ENCODE measurements around the gene UBE2N. TPM values are rescaled to one million over a fixed set of nuclear protein-coding genes. Genes with fewer than 3 reads are reported as not detected.
"Not testable (repeated sequence)": the region's sequence is repeated elsewhere in the genome, so short reads cannot be mapped to it uniquely, and the experiment has no call there.

The UBE2N gene
- polyA plus RNA-seq, 3 donors, result 20.0 to 78.5 (median 70.6) TPM

DNA sequence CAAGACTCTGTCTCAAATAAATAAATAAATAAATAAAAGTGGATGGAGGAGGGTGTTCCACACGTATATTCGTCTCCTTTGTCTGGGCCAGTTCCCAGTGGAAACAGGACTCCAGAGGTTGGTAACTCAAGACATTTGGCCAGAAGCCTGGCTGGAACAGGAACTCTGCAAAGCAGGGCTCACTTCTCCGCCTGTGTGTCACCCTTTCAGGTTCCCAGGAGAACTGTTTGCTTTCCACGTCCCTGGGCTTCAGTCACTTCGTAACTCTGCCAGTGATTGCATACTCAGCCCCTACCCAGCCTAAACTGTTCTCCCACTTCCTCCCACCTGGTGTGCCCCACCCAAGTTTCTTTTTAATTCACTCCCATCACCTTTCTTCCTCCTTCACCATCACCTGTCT lies 7.0 kb upstream of the UBE2N start:
- WGBS, 3 donors, result 13 to 75% (median 66%) methylated on average over 5 of the region's 5 CpGs
- H3K27ac ChIP-seq (ENCODE audit: low read depth, low read length), result no peak overlapping the region

- H3K27ac ChIP-seq (ENCODE audit: low read depth, low read length), result no peak overlapping the region
- 51 to 68% (median 65%) methylated on average over 4 of the region's 4 CpGs for WGBS, 3 donors
These were observed 6.0 kb upstream of the UBE2N start for GRCh38 chr12:93447555-93448290.

GRCh38 chr12:93443576-93443975 lies 1.8 kb upstream of the UBE2N start:
- H3K27ac ChIP-seq (ENCODE audit: low read depth, low read length), result no peak overlapping the region
- 95 to 99% (median 95%) methylated on average over 4 of the region's 4 CpGs for WGBS, 3 donors

DNA sequence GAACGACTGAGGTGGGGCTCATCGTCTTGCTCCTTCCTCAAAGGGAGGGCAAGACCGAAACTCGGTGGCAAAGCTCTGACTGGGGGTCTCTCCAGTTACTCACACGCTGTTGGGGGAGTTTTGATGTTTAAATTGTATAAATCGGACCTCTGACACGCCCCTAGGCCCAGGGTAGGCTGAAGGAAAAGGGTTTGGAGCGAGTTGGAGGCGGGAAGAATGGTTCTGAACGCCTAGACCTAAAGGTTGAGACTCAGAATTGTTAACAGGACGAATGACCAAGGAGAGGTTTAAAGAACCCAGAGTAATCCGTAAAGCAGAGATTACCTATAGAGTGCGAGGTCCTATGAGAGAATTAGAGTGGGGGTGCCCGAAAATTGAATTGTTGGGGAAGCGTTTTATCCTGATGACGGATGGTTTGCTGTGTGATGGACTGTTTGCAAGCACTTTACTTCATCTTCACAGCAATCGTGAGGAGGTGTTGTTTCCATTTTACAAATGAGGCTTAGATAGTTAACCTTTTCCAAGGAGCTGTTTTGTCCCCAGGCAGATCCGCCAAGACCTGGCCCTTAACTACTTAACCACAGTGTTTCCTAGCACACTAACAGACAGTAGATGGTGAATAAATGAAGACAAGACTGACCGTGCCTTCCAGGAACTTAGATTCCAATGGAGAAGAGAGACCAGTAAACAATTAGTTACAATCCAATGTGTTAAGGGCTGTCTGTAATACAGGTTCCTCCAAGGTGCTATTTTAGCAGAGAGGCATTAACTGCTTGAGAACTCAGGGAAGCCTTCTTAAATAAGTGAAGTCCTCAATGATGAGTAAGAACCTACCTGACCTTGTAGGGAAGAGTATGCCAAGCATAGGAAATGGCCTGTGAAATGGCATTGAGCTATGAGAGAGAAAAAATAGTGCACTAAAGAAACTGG lies 929 bp upstream of the UBE2N start:
- no peak overlapping the region for H3K27ac ChIP-seq (ENCODE audit: low read depth, low read length)
- WGBS, 3 donors, result 2 to 7% (median 6%) methylated on average over 19 of the region's 19 CpGs

- 0% methylated on average over 50 to 55 of the region's 55 CpGs for WGBS, 3 donors
- peak overlapping the region; percentile 96 for H3K27ac ChIP-seq (ENCODE audit: low read depth, low read length)
These were observed 598 bp downstream of the UBE2N start for GRCh38 chr12:93441081-93441616.

GRCh38 chr12:93440043-93440835 lies 1.5 kb downstream of the UBE2N start:
- no peak overlapping the region for H3K27ac ChIP-seq (ENCODE audit: low read depth, low read length)

GRCh38 chr12:93438266-93439050 lies 3.3 kb downstream of the UBE2N start:
- 66 to 76% (median 69%) methylated on average over 3 of the region's 3 CpGs for WGBS, 3 donors
- no peak overlapping the region for H3K27ac ChIP-seq (ENCODE audit: low read depth, low read length)

More at GRCh38 chr12:93440043-93440835, 1.5 kb downstream of the UBE2N start:
- 18 to 24% (median 21%) methylated on average over 12 of the region's 12 CpGs for WGBS, 3 donors

- H3K27ac ChIP-seq (ENCODE audit: low read depth, low read length), result no peak overlapping the region
- 52 to 59% (median 58%) methylated on average over 5 of the region's 5 CpGs for WGBS, 3 donors
These were observed 7.4 kb downstream of the UBE2N start for GRCh38 chr12:93434256-93434865.

DNA sequence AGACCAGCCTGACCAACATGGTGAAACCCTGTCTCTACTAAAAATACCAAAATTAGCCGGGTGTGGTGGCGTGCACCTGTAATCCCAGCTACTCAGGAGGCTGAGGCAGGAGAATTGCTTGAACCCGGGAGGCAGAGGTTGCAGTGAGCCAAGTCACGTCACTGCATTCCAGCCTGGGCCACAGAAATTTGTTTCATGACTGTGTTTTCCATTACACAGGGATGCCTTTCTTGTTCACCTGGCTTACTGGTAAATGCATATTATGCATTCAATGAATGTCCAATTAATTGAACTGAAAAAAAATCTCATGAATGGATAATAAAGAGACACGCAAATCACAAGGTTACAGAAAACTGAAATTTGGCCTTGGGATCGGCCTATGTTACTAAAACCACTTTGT lies 9.7 kb downstream of the UBE2N start:
- 90 to 95% (median 94%) methylated on average over 6 of the region's 6 CpGs for WGBS, 3 donors
- not testable (repeated sequence) for H3K27ac ChIP-seq (ENCODE audit: low read depth, low read length)

DNA sequence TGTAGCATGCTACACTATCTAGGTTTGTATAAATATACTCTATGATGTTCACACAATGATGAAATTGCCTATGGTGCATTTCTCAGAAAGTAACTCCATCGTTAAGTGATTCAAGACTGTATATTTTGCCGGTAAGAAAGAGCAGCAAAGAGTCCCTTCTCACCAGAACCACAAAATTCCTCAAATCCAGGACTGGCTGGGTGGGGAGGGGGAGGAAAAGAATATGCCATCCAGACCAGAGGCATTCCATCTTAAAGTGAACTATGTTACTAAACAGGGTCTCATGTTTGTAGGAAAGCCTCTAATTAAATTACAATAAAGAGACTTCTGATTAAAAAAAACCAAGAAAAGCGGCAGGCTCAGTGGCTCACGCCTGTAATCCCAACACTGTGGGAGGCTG lies 11.5 kb downstream of the UBE2N start:
- 85 to 92% (median 91%) methylated on average over 4 of the region's 4 CpGs for WGBS, 3 donors
- H3K27ac ChIP-seq (ENCODE audit: low read depth, low read length), result no peak overlapping the region

GRCh38 chr12:93429852-93430251 lies 11.9 kb downstream of the UBE2N start:
- H3K27ac ChIP-seq (ENCODE audit: low read depth, low read length), result no peak overlapping the region
- WGBS, 3 donors, result 82 to 97% (median 93%) methylated on average over 1 of the region's 1 CpG

DNA sequence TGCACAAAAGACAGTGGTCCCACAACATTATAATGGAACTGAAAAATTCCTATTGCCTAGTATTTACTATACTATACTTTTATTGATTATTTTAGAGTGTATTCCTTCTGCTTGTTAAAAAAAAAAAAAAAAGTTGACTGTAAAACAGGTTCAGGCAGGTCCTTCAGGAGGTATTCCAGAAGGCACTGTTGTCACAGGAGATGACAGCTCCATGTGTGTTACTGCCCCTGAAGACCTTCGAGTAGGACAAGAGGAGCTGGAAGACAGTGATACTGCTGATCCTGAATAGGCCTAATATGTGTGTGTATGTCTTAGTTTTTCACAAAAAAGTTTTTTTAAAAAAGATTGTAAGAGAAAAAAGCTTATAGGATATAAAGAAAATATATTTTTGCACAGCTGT lies 12.3 kb downstream of the UBE2N start:
- H3K27ac ChIP-seq (ENCODE audit: low read depth, low read length), result no peak overlapping the region
- WGBS, 3 donors, result 27 to 90% (median 83%) methylated on average over 1 of the region's 1 CpG

DNA sequence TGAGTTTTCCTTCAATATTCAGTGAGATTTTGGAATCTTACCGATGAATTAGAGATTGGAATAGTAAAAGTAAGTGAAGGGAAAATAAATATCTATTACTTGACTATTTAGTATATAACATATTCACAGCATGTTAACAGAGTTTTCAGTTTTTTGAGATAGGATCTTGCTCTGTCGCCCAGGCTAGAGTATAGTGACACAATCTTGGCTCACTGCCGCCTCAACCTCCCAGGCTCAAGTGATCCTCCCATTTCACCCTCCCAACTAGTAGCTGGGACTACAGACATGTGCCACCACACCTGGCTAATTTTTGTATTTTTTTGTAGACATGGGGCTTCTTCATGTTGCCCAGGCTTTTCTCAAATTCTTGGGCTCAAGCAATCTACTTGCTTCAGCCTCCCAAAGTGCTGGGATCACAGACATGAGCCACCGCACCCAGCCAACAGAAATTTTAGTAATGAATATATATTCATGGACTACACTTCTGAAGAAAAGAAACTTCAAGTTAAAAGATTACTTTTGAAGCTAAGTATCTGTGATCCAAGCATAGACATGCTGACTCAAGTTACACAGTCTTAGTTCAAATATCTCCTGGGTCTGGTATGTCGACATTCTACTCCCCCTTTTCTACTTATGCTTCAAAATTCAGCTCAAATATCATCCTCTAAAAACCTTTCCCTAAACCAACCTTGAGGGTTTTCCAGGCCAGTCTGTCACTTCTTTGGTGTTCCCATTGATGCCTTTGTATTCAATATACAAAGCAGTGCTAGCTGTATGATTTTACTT lies 13.8 kb downstream of the UBE2N start:
- 64 to 77% (median 74%) methylated on average over 5 of the region's 5 CpGs for WGBS, 3 donors
- H3K27ac ChIP-seq (ENCODE audit: low read depth, low read length), result no peak overlapping the region

DNA sequence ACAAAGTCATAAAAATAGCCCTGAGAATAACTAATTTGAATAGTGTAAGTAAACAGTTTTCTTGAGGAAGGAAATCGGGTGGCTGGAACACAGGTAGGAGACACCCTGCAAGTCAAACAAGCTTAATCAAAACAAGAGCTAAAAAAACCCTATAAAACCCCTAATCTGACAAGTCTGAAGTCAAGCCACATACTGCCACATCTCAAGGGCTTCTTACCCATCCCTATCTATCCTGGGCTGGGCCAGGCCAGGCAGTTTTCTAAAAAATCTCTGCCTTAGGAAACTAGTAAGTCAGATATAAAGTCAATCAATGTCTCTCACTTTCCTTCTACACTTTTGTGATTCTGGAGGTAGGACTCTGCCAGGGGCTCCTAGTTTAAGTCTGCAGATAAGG lies 15.3 kb downstream of the UBE2N start:
- H3K27ac ChIP-seq (ENCODE audit: low read depth, low read length), result no peak overlapping the region
- WGBS, 3 donors, result 25 to 52% (median 27%) methylated on average over 1 of the region's 1 CpG

GRCh38 chr12:93425736-93426411 lies 15.9 kb downstream of the UBE2N start:
- WGBS, 3 donors, result 47 to 64% (median 57%) methylated on average over 8 of the region's 8 CpGs
- no peak overlapping the region for H3K27ac ChIP-seq (ENCODE audit: low read depth, low read length)

- no peak overlapping the region for H3K27ac ChIP-seq (ENCODE audit: low read depth, low read length)
- WGBS, 3 donors, result 63 to 73% (median 63%) methylated on average over 2 of the region's 2 CpGs
These were observed 19.7 kb downstream of the UBE2N start for GRCh38 chr12:93422050-93422449.
